Muscle layer of duodenum (tissue), 2 donors: ENCODE measurements around the gene BTBD3.

ENCODE experiments used
- H3K27ac ChIP-seq: one replicate; pipeline ENCODE4 v1.7.0; 2013; ENCODE audit warnings: mild to moderate bottlenecking, low read length
- H3K27me3 ChIP-seq: one replicate; pipeline ENCODE4 v1.7.0; 2013; ENCODE audit warnings: low read depth, mild to moderate bottlenecking, control low read depth, low read length
- H3K36me3 ChIP-seq, 2 donors: one replicate each; pipeline ENCODE4 v1.7.0; 2013; ENCODE audit warnings: low read length in 2 of 2, control low read depth in 1 of 2, mild to moderate bottlenecking in 1 of 2; ENCODE audit not compliant: insufficient read depth in 2 of 2, control insufficient read depth in 1 of 2
- H3K4me1 ChIP-seq, 2 donors: one replicate each; pipeline ENCODE4 v1.7.0; 2013; ENCODE audit warnings: low read length in 2 of 2, mild to moderate bottlenecking in 2 of 2, control low read depth in 1 of 2, moderate library complexity in 1 of 2; ENCODE audit not compliant: insufficient read depth in 2 of 2, control insufficient read depth in 1 of 2
- H3K4me3 ChIP-seq, 2 donors: one replicate each; pipeline ENCODE4 v1.7.0; 2013; ENCODE audit warnings: low read length in 2 of 2, low read depth in 1 of 2, mild to moderate bottlenecking in 1 of 2
- H3K9me3 ChIP-seq, 2 donors: one replicate each; pipeline ENCODE4 v1.7.0; 2013; ENCODE audit warnings: low read length in 2 of 2, control low read depth in 1 of 2, mild to moderate bottlenecking in 1 of 2; ENCODE audit not compliant: control insufficient read depth in 1 of 2
- donor health status: healthy.

The BTBD3 gene

DNA sequence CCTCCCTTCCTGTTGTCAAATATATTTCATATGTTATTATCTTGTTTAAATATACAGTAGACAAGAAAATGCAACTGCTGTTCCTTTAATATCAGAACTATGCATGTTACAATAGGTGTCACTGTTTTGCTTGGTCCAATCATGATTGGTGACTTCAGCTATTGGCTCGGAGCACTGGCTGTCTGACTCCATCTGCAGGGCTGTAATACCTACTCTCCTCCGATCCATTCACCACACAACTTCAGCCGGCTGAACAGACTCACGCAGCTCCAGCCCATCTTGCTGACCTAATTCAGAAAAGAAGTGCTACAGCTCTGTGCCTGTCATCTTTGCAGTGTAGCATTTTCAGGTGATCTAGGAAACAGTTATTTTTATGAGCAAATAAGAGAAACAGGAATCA lies at the start of gene BTBD3:
TSS of gene BTBD3 (plus strand) at position 231 of the 400 bp plus-strand sequence. CDS start 383 bp downstream, outside the sequence.
- Histone ChIP-seq H3K36me3 (peaks cover 2 to 3% of the 10 kb centered on the region in 2 donors), H3K27ac (peak within 1 kb of the TSS; percentile 73), H3K4me1 (peaks cover 6 to 23% of the 10 kb centered on the region in 2 donors)

DNA sequence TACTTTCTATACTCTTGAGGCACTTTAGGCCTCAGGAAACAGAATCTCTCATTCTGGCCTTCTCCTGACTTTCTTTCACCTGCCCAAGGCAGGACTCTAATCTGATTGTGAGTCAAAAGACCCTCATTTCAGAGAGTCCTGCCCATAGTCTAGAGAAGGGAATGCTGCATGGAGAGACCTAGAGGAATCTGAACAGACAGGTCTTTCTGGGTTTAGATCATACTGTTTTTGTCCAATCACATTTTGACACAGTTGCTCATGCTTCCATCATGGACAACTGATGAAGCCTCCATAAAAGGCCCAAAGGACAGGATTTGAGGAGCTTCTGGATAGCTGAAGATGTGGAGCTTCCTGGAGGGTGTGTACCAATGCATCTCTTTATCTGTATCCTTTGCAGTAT lies 48.1 kb upstream of the BTBD3 start:
- Histone ChIP-seq H3K4me1 (no peaks in the 10 kb centered on the region), H3K27ac (no peak overlapping the region), H3K9me3 (no peaks in the 10 kb centered on the region), H3K4me3 (no peak overlapping the region), H3K36me3 (no peaks in the 10 kb centered on the region), H3K27me3 (no peaks in the 10 kb centered on the region)

More for the DNA sequence above, at the start of gene BTBD3:
- Histone ChIP-seq H3K4me3 (peak within 1 kb of the TSS; percentile 57 to 69), H3K9me3 (no peaks in the 10 kb centered on the region), H3K27me3 (no peaks in the 10 kb centered on the region)

DNA sequence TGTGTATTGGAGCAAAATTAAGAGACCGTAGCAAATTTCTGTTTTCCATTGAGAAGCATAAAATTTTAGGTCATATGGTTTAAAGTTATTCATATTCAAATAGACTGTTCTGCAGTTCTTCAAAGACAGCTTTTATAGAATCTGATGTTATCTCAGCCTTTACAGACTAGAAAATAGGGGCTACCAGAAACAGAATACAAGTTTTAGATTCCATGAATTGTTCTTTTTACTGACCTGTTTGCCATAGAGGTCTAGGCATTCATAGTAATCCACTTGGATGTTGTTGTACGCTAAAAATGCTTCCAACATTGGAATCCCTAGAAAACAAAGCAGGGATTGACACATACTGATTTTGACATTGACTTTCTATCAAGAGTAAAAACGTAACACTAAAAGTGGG lies 47.3 kb upstream of the BTBD3 start:
- Histone ChIP-seq H3K4me1 (no peaks in the 10 kb centered on the region), H3K9me3 (no peaks in the 10 kb centered on the region), H3K36me3 (no peaks in the 10 kb centered on the region), H3K27ac (no peak overlapping the region), H3K27me3 (no peaks in the 10 kb centered on the region), H3K4me3 (no peak overlapping the region)

DNA sequence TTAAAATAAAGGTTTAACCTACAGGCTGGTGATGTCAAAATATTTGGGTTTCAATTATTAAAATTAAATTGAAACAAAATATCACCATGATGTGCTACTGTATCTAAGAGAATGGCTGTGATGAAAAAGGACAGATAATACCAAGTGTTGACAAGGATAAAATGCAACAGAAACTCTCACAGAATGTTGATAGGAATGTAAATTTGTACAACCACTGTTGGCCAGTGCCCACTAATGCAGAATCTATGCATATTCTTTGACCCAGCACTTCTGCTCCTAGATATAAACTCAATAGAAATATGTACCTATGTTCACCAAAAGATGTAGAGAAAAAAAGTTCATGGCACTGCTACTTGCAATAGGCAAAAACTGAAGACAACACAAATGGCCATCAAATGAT lies 41.1 kb upstream of the BTBD3 start:
- H3K36me3 ChIP-seq, result no peaks in the 10 kb centered on the region
- no peak overlapping the region for H3K4me3 ChIP-seq
- H3K9me3 ChIP-seq, result no peaks in the 10 kb centered on the region
- H3K27ac ChIP-seq, result no peak overlapping the region
- no peaks in the 10 kb centered on the region for H3K4me1 ChIP-seq
- no peaks in the 10 kb centered on the region for H3K27me3 ChIP-seq

DNA sequence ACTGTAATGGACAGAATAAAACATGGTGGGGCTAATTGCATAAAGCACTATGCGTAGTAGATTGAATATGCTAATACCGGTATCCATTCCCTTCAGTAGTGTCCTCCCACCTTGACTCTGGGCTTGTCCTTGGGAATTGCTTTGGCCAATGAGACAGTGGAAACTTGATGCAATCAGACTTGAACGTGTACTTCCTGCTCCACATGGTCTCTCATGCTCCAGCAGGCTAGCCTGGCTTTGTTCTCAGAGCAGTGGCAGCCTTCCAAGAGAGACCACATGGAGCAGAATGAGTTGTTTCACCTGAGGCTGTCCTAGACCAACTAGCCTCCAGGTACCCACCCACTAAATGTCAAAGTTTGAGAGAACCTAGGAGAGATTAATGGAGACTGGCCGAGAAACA lies 37.0 kb upstream of the BTBD3 start:
- Histone ChIP-seq H3K27me3 (no peaks in the 10 kb centered on the region), H3K4me1 (no peaks in the 10 kb centered on the region), H3K27ac (no peak overlapping the region), H3K36me3 (no peaks in the 10 kb centered on the region), H3K9me3 (no peaks in the 10 kb centered on the region), H3K4me3 (no peak overlapping the region)

DNA sequence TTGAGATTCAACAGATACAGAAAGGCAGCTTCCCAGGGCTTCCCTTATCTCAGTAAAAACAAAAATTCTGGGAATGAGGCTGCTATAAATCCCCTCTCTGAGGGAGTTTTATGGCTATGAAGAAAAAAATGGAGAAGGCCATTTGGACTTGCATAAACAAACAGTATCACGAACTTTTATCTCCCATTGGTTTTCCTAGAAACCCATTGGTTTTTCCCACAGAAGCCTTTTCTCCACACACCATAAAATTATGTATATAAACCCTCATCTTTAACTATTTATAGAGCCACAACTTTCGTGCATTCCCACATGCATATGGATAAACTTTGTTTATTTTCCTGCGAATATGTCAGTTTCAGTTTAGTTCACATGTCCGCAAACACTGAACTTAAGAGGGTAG lies 36.2 kb upstream of the BTBD3 start:
- no peaks in the 10 kb centered on the region for H3K9me3 ChIP-seq
- H3K4me3 ChIP-seq, result no peak overlapping the region
- no peaks in the 10 kb centered on the region for H3K4me1 ChIP-seq
- H3K27ac ChIP-seq, result no peak overlapping the region
- H3K27me3 ChIP-seq, result no peaks in the 10 kb centered on the region
- no peaks in the 10 kb centered on the region for H3K36me3 ChIP-seq

DNA sequence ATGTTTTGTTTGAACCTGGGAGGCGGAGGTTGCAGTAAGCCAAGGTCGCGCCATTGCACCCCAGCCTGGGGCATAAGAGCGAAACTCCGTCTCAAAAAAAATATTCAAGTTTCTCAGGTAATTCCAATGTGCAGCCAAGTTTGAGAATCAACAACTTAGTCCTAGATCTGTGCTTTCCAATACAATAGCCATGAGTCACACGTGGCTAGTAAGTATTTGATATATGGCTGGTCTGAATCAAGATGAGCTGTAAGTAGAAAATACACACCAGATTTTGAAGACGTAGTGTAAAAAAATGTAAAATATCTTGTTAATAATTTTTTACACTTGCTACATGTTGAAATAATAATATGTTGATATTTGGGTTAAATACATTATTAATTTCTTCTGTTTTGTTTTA lies 35.0 kb upstream of the BTBD3 start:
- H3K27me3 ChIP-seq, result no peaks in the 10 kb centered on the region
- no peak overlapping the region for H3K4me3 ChIP-seq
- no peaks in the 10 kb centered on the region for H3K9me3 ChIP-seq
- no peaks in the 10 kb centered on the region for H3K4me1 ChIP-seq
- H3K27ac ChIP-seq, result no peak overlapping the region
- no peaks in the 10 kb centered on the region for H3K36me3 ChIP-seq

DNA sequence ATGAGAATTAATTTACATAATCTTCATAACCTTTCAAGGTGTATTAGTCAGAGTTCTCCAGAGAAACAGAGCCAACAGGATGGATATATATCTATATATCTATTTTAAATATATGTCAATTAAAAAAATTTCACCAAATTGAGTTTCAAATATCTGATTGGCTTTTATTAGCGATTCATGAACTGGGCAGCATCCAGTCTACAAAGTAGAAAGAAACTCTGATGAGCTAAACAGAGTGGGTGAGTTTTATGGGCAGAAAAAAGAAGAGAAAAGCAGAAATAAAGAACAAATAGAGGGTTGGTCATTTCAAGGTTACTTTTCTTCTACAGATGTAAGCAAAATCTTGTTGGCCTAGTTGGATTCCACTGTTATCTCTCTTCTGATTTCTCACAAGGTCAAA lies 29.0 kb upstream of the BTBD3 start:
- Histone ChIP-seq H3K4me3 (no peak overlapping the region), H3K36me3 (peaks cover 0 to 8% of the 10 kb centered on the region in 2 donors), H3K4me1 (peaks cover 0 to 17% of the 10 kb centered on the region in 2 donors), H3K27me3 (no peaks in the 10 kb centered on the region), H3K9me3 (no peaks in the 10 kb centered on the region), H3K27ac (no peak overlapping the region)

DNA sequence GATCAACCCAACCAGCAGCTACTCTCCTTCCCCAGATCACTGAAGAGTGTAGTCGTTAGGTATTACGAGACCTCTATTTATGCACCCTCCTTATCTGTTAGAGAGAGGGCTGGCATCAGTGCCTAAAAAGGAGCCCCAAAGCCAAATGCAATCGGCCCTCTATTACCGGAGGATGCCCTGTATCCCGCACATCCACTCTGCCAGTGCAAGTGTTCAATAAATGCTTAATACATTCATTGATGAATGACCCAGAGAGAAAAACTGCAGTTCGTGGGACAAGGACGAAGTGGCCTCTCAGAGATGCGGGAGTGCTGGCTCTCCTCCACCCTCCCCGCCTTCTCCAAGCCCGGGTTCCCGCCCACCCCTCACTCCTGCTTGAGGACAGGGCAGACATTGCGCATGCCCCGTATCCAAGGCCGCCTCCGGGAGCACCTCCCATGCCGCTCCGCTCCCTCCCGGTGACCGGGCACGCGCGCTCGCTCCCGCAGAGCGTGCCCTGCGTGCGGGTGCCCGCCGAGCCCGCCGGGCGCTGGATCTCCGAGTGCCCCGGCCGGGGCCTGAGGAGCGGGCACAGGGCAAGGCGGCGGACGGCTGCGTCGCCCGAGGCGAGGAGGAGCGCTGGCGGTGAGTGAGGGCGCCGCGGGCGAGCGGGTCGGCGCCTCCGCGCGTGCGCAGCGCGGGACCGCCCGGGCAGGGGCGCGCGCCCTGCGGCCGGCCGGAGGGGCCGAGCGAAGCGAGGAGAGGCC lies 27.2 kb upstream of the BTBD3 start:
- H3K4me1 ChIP-seq, result peaks cover 0 to 21% of the 10 kb centered on the region in 2 donors
- no peaks in the 10 kb centered on the region for H3K9me3 ChIP-seq
- peak overlapping the region; percentile 84 to 87 for H3K4me3 ChIP-seq
- peaks cover 0 to 8% of the 10 kb centered on the region in 2 donors for H3K36me3 ChIP-seq
- H3K27me3 ChIP-seq, result no peaks in the 10 kb centered on the region
- H3K27ac ChIP-seq, result no peak overlapping the region

DNA sequence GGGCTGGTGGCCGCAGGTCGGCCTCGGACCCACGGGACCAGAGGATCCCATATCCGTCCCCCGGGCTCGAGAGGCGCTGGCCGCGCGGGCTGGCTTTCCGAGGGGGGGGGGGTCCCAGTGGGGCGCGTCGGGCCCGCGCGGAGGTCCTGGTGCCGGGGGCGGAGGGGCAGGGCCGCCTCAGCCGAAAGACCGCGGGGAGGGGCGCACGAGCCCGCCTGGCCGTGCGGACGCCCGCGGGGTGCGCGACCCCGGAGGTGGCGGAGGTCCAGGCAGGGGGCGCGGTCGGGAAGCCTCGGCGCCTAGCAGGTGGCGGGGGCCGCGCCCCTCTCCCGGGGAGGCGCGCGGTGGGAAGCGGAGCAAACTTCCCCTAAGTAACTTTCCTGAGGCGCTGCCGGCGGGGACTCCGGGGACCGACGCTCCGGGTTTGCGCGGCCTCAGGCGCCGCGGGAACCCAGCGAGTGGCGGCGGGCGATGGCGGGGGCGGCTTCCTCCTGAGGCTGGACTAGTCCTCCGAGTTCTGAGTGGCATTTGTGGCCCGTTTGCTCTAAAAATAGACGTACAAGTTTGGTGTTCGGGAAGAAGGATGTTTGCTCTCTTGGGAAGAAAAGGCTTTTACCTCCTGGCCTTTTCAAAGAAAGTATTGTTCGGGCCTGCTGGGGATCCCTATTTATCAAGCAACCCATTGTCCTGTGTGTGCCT lies 26.5 kb upstream of the BTBD3 start:
- H3K27ac ChIP-seq, result peak overlapping the region; percentile 85
- H3K4me1 ChIP-seq, result peaks cover 0 to 21% of the 10 kb centered on the region in 2 donors
- H3K9me3 ChIP-seq, result no peaks in the 10 kb centered on the region
- H3K4me3 ChIP-seq, result peak overlapping the region; percentile 84 to 87
- peaks cover 0 to 8% of the 10 kb centered on the region in 2 donors for H3K36me3 ChIP-seq
- H3K27me3 ChIP-seq, result no peaks in the 10 kb centered on the region

DNA sequence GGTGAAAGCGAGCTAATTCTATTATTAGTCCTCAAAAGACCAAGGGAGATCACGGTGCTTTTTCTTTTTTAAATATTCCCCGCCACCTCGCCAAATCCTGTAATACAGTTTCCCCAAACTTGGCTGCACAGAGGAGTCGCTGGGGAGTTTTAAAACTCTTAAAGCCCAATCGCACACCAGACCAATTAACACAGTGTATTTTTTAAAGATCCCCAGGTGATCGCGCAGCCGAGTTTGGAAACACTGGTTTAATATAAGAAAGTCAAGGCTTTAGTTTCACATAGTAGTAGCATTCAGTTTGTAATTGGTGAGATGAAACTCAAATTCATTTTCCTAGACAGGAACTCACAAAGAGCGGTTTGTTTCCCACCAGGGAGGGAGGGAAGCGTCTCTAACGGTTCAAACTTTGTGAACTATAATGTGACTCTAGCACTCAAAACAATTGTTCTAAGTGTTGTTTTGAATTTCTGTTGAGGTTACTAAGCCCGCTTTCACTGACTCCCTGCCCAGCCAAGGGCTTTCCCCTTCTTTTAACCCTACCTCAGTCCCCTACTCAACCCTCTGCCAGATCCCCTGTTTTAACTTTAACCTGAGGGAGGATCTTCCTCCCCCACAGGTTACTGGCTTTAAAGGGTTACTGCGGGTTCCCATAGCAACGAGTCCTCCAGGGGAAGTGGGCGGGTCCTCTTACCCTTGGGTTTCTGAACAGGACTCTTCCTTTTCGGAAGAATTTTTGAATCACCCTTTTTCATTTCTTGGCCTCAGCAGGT lies 25.7 kb upstream of the BTBD3 start:
- Histone ChIP-seq H3K4me3 (peak overlapping the region; percentile 84 to 87), H3K27me3 (no peaks in the 10 kb centered on the region), H3K9me3 (no peaks in the 10 kb centered on the region), H3K4me1 (peaks cover 0 to 21% of the 10 kb centered on the region in 2 donors), H3K27ac (peak overlapping the region; percentile 85), H3K36me3 (peaks cover 0 to 8% of the 10 kb centered on the region in 2 donors)
